ENCODE results near the gene TUBGCP3. TPM values are rescaled to one million over a fixed set of nuclear protein-coding genes. Genes with fewer than 3 reads are reported as not detected.

The TUBGCP3 gene
- polyA plus RNA-seq, 3 donors = 10.0 to 14.3 (median 13.0) TPM

- no peak overlapping the region for H3K27ac ChIP-seq (ENCODE audit: low read depth, low read length)
- WGBS, 3 donors = 77 to 81% (median 79%) methylated on average over 33 to 36 of the region's 36 CpGs
Measured at GRCh38 chr13:112452380-112453206, 135.4 kb downstream of the TUBGCP3 start.

- H3K27ac ChIP-seq (ENCODE audit: low read depth, low read length) = no peak overlapping the region
- 81 to 88% (median 81%) methylated on average over 42 to 43 of the region's 43 CpGs for WGBS, 3 donors
Measured at GRCh38 chr13:112451512-112452379, 136.2 kb downstream of the TUBGCP3 start.

- H3K27ac ChIP-seq (ENCODE audit: low read depth, low read length) = no peak overlapping the region
- 18 to 44% (median 40%) methylated on average over 9 of the region's 9 CpGs for WGBS, 3 donors
Measured at GRCh38 chr13:112450904-112451240, 137.1 kb downstream of the TUBGCP3 start.

GRCh38 chr13:112450118-112450903 lies 137.6 kb downstream of the TUBGCP3 start:
- no peak overlapping the region for H3K27ac ChIP-seq (ENCODE audit: low read depth, low read length)
- 82 to 89% (median 83%) methylated on average over 21 of the region's 23 CpGs for whole genome bisulfite sequencing, 3 donors

GRCh38 chr13:112449545-112449930 lies 138.4 kb downstream of the TUBGCP3 start:
- H3K27ac ChIP-seq (ENCODE audit: low read depth, low read length) = no peak overlapping the region
- WGBS, 3 donors = 76 to 86% (median 77%) methylated on average over 16 of the region's 16 CpGs

DNA sequence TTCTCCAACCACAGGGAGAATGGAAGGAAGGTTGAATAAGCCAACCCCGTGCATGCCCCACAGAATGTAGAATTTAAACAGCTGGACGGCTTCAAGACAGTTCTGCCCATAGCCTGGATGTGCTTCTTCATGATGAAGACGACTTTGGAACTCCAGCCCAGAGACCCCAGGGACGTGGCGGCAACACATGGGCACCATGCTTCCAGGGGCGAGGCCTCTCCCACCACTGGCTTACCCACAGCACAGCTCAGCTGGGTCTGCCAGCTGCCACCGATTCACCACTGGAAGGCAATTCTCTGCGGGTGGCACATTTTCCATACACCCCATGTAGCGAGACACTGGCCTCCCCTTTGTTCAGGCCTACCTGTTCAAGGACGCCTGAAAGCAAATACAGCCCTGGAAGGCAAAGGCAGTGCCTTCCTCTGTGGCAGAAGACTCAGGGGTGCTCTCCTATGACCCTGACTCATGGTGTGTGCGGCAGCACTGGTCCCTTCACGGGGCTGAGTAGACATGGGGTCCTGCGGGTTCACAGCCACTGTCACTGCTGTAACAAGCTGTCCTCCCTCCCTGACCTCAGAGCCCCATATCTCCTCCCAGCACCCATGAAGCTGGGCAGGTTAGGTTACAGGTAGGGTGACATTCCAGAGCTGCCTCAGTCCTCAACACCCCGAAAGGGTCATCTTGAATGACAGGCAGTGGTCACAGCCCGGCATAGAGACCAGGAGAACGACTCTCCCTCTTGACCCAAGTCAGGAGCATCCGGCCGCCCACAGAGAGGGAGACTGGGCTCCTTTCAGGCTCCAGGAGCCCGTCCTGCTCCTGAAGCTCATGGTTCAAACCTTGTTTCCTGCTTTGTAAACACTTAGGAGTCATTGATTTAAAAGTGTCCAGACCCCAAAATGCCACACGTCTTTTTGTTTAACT lies 139.1 kb downstream of the TUBGCP3 start:
- 79 to 83% (median 82%) methylated on average over 20 of the region's 20 CpGs for WGBS, 3 donors
- no peak overlapping the region for H3K27ac ChIP-seq (ENCODE audit: low read depth, low read length)

GRCh38 chr13:112447761-112448603 lies 140.0 kb downstream of the TUBGCP3 start:
- 83 to 86% (median 85%) methylated on average over 27 of the region's 27 CpGs for WGBS, 3 donors

DNA sequence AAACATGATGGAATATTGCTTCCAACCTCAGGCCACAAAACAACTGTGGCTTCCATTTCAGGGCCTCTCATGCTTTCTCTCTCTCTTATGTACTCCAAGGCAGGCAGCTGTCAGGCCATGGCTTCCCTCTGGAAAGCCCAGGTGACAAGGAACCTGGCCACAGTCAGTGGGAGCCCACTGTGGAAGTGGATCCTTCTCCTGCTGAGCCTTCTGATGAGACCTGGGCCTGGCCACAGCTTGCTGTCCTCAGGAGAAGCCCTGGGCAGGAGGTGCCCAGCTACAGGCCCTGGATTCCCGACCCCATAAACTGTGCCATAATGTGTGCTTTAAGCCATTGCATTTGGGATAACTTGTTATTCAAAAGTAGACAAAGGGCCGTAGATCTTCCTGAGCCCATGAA lies 140.6 kb downstream of the TUBGCP3 start:
- WGBS, 3 donors = 82 to 83% (median 82%) methylated on average over 2 of the region's 2 CpGs
- no peak overlapping the region for H3K27ac ChIP-seq (ENCODE audit: low read depth, low read length)

More at GRCh38 chr13:112447761-112448603, 140.0 kb downstream of the TUBGCP3 start:
- H3K27ac ChIP-seq (ENCODE audit: low read depth, low read length) = no peak overlapping the region

GRCh38 chr13:112446867-112447266 lies 141.1 kb downstream of the TUBGCP3 start:
- WGBS, 3 donors = 85 to 96% (median 92%) methylated on average over 14 of the region's 14 CpGs

GRCh38 chr13:112446347-112446861 lies 141.5 kb downstream of the TUBGCP3 start:
- 64 to 76% (median 64%) methylated on average over 12 of the region's 12 CpGs for WGBS, 3 donors

More at GRCh38 chr13:112446867-112447266, 141.1 kb downstream of the TUBGCP3 start:
- no peak overlapping the region for H3K27ac ChIP-seq (ENCODE audit: low read depth, low read length)

GRCh38 chr13:112445411-112446271 lies 142.3 kb downstream of the TUBGCP3 start:
- 61 to 68% (median 62%) methylated on average over 31 of the region's 31 CpGs for WGBS, 3 donors
- no peak overlapping the region for H3K27ac ChIP-seq (ENCODE audit: low read depth, low read length)

More at GRCh38 chr13:112446347-112446861, 141.5 kb downstream of the TUBGCP3 start:
- no peak overlapping the region for H3K27ac ChIP-seq (ENCODE audit: low read depth, low read length)

- 71 to 83% (median 81%) methylated on average over 38 to 42 of the region's 42 CpGs for WGBS, 3 donors
- no peak overlapping the region for H3K27ac ChIP-seq (ENCODE audit: low read depth, low read length)
Measured at GRCh38 chr13:112444416-112445399, 143.2 kb downstream of the TUBGCP3 start.

DNA sequence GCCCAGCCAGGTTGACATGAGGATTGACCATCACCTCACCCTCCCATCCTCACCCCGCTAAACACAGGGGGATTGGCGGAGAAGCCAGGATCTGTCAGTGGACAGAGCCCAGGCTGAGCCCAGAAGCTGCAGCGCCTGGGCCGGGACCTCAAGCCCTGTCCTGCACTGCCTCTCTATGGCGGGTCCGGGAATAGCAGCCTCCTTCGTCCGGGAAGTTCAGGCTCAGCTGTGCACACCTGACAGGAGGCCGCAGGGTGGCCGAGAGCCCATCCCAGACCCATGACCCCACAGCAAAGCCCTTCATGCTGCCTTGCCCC lies 144.0 kb downstream of the TUBGCP3 start:
- H3K27ac ChIP-seq (ENCODE audit: low read depth, low read length) = no peak overlapping the region
- 1 to 2% (median 1%) methylated on average over 10 of the region's 10 CpGs for WGBS, 3 donors

DNA sequence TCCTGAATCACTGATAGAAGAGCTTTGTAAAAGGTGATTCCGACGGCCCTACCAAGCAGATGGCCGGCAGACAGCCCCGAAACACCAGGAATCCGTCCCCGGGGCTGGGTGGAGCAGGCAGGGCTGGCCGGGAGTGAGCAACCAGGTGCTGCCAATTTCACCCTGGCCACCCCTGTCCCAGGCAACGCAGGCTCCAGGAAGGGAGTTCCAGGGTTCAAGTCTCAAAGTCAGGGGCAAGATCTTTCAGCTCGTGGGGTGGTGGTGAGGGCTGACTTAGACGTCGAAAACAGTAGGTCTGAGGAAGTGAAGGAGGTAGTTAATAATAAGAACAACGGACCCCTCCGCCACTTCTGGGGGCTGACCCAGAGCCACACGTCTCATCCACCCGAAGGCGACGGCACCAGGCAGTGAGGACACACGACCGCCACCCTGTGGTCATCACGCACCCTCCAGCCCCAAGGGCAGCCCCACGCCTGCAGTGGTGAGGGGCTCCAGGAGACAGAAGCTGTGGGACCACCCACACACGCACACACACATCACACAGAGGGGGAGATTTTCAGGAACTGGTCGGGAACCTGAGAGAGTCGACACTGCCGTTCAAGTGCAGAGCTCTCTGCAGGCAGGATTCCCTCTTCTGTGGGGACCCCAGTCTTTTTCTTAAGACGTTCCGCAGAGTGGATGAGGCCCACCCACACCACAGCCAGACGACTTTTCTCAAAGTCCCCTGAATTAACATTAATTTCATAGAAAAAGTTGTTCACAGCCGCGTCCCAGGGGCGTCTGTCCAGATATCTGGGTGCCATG lies 144.6 kb downstream of the TUBGCP3 start:
- WGBS, 3 donors = 11 to 21% (median 19%) methylated on average over 29 to 31 of the region's 31 CpGs
- no peak overlapping the region for H3K27ac ChIP-seq (ENCODE audit: low read depth, low read length)
